ENCODE results near the gene GNPTAB. TPM values are rescaled to one million over a fixed set of nuclear protein-coding genes. Genes with fewer than 3 reads are reported as not detected.

GNPTAB gene
- total RNA-seq, 1 donor from 2014 or later: 59.2 TPM

GRCh38 chr12:101806265-101806664, 24.5 kb downstream of the GNPTAB start:
- no peaks in the 10 kb centered on the region for H3K27me3 ChIP-seq (ENCODE audit: low read depth)
- no peak overlapping the region for H3K27ac ChIP-seq
- no peak for DNase-seq
- TF ChIP-seq, protein P1, sequence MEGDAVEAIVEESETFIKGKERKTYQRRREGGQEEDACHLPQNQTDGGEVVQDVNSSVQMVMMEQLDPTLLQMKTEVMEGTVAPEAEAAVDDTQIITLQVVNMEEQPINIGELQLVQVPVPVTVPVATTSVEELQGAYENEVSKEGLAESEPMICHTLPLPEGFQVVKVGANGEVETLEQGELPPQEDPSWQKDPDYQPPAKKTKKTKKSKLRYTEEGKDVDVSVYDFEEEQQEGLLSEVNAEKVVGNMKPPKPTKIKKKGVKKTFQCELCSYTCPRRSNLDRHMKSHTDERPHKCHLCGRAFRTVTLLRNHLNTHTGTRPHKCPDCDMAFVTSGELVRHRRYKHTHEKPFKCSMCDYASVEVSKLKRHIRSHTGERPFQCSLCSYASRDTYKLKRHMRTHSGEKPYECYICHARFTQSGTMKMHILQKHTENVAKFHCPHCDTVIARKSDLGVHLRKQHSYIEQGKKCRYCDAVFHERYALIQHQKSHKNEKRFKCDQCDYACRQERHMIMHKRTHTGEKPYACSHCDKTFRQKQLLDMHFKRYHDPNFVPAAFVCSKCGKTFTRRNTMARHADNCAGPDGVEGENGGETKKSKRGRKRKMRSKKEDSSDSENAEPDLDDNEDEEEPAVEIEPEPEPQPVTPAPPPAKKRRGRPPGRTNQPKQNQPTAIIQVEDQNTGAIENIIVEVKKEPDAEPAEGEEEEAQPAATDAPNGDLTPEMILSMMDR (IDR thresholded peaks at IDR 0.05): no peak
- no peak overlapping the region for H3K4me3 ChIP-seq
- intact Hi-C loops (cut with DNase I): no loop called here
- no peaks in the 10 kb centered on the region for H3K36me3 ChIP-seq
- no peak for ATAC-seq
- H3K4me1 ChIP-seq: no peaks in the 10 kb centered on the region
- no peaks in the 10 kb centered on the region for H3K9me3 ChIP-seq

DNA sequence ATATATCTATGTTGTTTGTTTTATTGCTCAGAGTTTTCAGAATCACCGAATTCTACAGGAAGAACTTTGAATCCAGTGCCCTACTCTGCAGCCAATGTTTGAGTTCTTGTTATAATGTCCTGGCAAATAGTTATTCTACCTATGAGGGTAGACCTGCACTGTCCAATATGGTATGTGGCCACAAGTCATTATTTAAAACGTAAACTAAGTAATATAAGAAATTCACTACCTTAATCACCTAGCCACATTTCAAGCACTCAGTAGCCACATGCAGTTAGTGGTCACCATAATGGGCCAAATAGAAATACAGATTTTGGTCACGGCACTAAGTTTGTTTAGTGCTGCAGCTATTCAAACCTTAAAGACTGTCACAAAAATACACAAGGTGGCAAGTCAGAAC, 26.4 kb downstream of the GNPTAB start:
- TF ChIP-seq, protein P1 (IDR thresholded peaks at IDR 0.05): no peak
- DNase-seq: no peak
- Histone ChIP-seq H3K9me3 (no peaks in the 10 kb centered on the region), H3K27me3 (ENCODE audit: low read depth) (no peaks in the 10 kb centered on the region), H3K4me1 (no peaks in the 10 kb centered on the region), H3K27ac (no peak overlapping the region), H3K36me3 (no peaks in the 10 kb centered on the region), H3K4me3 (no peak overlapping the region)
- ATAC-seq: no peak
- intact Hi-C loops (cut with DNase I): no loop called here

DNA sequence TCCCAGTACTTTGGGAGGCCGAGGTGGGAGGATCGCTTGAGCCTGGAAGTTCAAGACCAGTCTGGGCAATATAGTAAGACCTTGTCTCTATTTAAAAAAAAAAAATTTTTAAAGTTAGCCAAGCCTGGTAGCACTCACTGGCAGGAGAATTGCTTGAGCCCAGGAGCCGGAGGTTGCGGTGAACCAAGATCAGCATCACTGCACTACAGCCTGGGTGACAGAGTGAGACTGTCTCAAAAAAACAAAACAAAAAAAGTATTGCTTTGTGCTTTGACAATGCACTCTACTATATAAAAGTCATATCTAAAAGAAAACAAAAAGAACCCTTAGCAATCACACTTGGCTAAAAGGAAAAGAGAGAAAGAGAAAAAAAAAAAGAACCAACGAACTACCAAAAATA, 26.8 kb downstream of the GNPTAB start:
- ATAC-seq: no peak
- H3K4me1 ChIP-seq: no peaks in the 10 kb centered on the region
- DNase-seq: no peak
- no peaks in the 10 kb centered on the region for H3K36me3 ChIP-seq
- intact Hi-C loops (cut with DNase I): no loop called here
- TF ChIP-seq, protein P1 (IDR thresholded peaks at IDR 0.05): no peak
- no peak overlapping the region for H3K27ac ChIP-seq
- no peaks in the 10 kb centered on the region for H3K27me3 ChIP-seq (ENCODE audit: low read depth)
- H3K4me3 ChIP-seq: no peak overlapping the region
- no peaks in the 10 kb centered on the region for H3K9me3 ChIP-seq

GRCh38 chr12:101802486-101802885, 28.3 kb downstream of the GNPTAB start:
- Histone ChIP-seq H3K4me1 (no peaks in the 10 kb centered on the region), H3K27ac (no peak overlapping the region), H3K27me3 (ENCODE audit: low read depth) (no peaks in the 10 kb centered on the region), H3K9me3 (no peaks in the 10 kb centered on the region), H3K36me3 (no peaks in the 10 kb centered on the region), H3K4me3 (no peak overlapping the region)
- DNase-seq (no peak), ATAC-seq (no peak)
- TF ChIP-seq, protein P1 (IDR thresholded peaks at IDR 0.05): no peak
- intact Hi-C loops (cut with DNase I): no loop called here

- Histone ChIP-seq H3K36me3 (peaks cover 7% of the 10 kb centered on the region), H3K4me3 (no peak overlapping the region), H3K27me3 (ENCODE audit: low read depth) (no peaks in the 10 kb centered on the region), H3K4me1 (no peaks in the 10 kb centered on the region), H3K9me3 (no peaks in the 10 kb centered on the region), H3K27ac (no peak overlapping the region)
- TF ChIP-seq, protein P1 (IDR thresholded peaks at IDR 0.05): no peak
- ATAC-seq (no peak), DNase-seq (no peak)
- intact Hi-C loops (cut with DNase I): no loop called here
Observed at GRCh38 chr12:101799774-101800173, 31.0 kb downstream of the GNPTAB start.

DNA sequence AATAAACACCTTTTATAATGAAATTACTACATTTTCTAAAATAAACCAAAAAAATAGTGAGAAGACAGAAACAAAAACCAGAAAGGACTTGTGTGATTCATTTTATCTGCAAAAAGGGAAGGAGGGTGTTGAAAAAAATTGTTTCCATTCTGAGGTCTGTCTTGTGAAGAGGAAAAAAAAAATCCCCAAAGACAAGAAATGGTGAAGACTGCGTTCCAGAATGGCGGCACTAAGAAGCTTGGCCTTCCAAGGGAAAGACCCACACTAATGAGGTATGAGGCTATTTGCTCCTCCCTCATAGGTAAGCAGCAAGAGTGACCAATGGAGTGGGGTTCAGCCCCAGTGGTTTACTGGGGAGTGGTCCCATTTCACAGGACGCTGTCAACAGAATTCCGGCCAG, 35.0 kb downstream of the GNPTAB start:
- DNase-seq (no peak), ATAC-seq (no peak)
- Histone ChIP-seq H3K4me3 (no peak overlapping the region), H3K4me1 (no peaks in the 10 kb centered on the region), H3K36me3 (peaks cover 7% of the 10 kb centered on the region), H3K9me3 (no peaks in the 10 kb centered on the region), H3K27me3 (ENCODE audit: low read depth) (no peaks in the 10 kb centered on the region), H3K27ac (no peak overlapping the region)
- intact Hi-C loops (cut with DNase I): no loop called here
- TF ChIP-seq, protein P1 (IDR thresholded peaks at IDR 0.05): no peak
